MM.1S (cell line): ENCODE measurements around the gene NDST1.

Experiments
- DNase-seq: peaks from one replicate; pipeline ENCODE4 v3.0.0-alpha.2; 2015
- H2AFZ ChIP-seq: fragments of 300-600 bp; sonication (generic); 2 replicates; pipeline ENCODE4 v1.6.0; 2016; ENCODE audit warnings: antibody characterized with exemption, low read length
- H3F3A ChIP-seq: fragments of 300-600 bp; sonication (generic); 2 replicates; pipeline ENCODE4 v1.6.1; 2016; ENCODE audit warnings: mild to moderate bottlenecking, antibody characterized with exemption, low read length, moderate library complexity, mixed read lengths; ENCODE audit not compliant: insufficient read depth
- H3K27ac ChIP-seq: fragments of 300-600 bp; sonication (generic); 2 replicates; pipeline ENCODE4 v1.5.1; 2016; ENCODE audit warnings: mild to moderate bottlenecking, low read length
- H3K27me3 ChIP-seq: fragments of 300-600 bp; sonication (generic); replicated peaks from 2 replicates; pipeline ENCODE4 v1.6.0; 2016; ENCODE audit warnings: low read length; ENCODE audit not compliant: insufficient read depth
- H3K36me3 ChIP-seq: fragments of 300-600 bp; sonication (generic); replicated peaks from 2 replicates; pipeline ENCODE4 v1.6.1; 2016; ENCODE audit warnings: mild to moderate bottlenecking, low read length, mixed read lengths; ENCODE audit not compliant: insufficient read depth
- H3K4me1 ChIP-seq: fragments of 300-600 bp; sonication (generic); 2 replicates; pipeline ENCODE4 v1.6.1; 2016; ENCODE audit warnings: low read length, mixed read lengths
- H3K4me2 ChIP-seq: fragments of 300-600 bp; sonication (generic); 2 replicates; pipeline ENCODE4 v1.6.0; 2016; ENCODE audit warnings: low read depth, low read length
- H3K4me3 ChIP-seq: fragments of 300-600 bp; sonication (generic); 2 replicates; pipeline ENCODE4 v1.5.1; 2016; ENCODE audit warnings: low read length, mixed read lengths
- H3K79me2 ChIP-seq: fragments of 300-600 bp; sonication (generic); 2 replicates; pipeline ENCODE4 v1.6.1; 2016; ENCODE audit warnings: mixed run types, low read length, mixed read lengths
- H3K9ac ChIP-seq: fragments of 300-600 bp; sonication (generic); 2 replicates; pipeline ENCODE4 v1.6.1; 2016; ENCODE audit warnings: low read length, mixed read lengths
- H3K9me2 ChIP-seq: fragments of 300-600 bp; sonication (generic); replicated peaks from 2 replicates; pipeline ENCODE4 v1.6.1; 2016; ENCODE audit warnings: mild to moderate bottlenecking, low read length, mixed read lengths; ENCODE audit not compliant: insufficient read depth
- H3K9me3 ChIP-seq: fragments of 300-600 bp; sonication (generic); replicated peaks from 2 replicates; pipeline ENCODE4 v1.6.1; 2016; ENCODE audit warnings: mild to moderate bottlenecking, low read length, mixed read lengths; ENCODE audit not compliant: insufficient read depth
- H4K20me1 ChIP-seq: fragments of 300-600 bp; sonication (generic); 2 replicates; pipeline ENCODE4 v1.6.1; 2016; ENCODE audit warnings: mild to moderate bottlenecking, low read length, moderate library complexity, mixed read lengths; ENCODE audit not compliant: insufficient read depth
- EZH2 ChIP-seq: fragments of 300-600 bp; sonication (generic); optimal IDR thresholded peaks from 2 replicates; pipeline ENCODE3; 2017; ENCODE audit warnings: low read depth, mild to moderate bottlenecking, antibody characterized with exemption, low read length, mixed read lengths
- EZH2phosphoT487 ChIP-seq: fragments of 300-600 bp; sonication (generic); IDR thresholded peaks from 2 replicates; pipeline ENCODE4 v1.6.1; 2018; ENCODE audit warnings: antibody characterized with exemption, low read length
- TF ChIP-seq, protein P1 (sequence below): fragments of 300-600 bp; sonication (generic); IDR thresholded peaks from 2 replicates; pipeline ENCODE4 v1.5.1; 2016; ENCODE audit warnings: antibody characterized with exemption, low read length, mixed read lengths

The NDST1 gene

DNA sequence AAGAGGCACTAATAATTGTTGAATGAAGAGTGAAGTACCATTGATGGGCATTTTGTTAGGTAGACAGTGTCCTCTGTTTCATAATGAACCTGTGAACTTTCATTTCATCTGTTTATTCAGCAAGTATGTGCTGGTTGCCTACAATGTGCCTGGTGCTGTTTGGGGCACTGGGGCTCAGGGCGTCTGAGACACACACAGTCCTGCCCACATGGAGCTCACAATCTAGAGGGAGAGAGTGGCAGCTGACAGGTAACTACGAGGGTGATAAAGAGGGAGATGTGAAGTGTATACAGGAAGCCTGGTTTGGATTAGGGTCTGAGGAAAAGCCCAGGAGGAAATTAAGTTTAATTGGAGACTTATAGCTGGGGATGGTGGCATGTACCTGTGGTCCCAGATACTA lies 28.5 kb upstream of the NDST1 start:
- Histone ChIP-seq H3K27me3 (no peaks in the 10 kb centered on the region), H3K4me3 (no peak overlapping the region), H3K4me2 (no peak overlapping the region), H3K9me2 (no peaks in the 10 kb centered on the region), H3K36me3 (no peaks in the 10 kb centered on the region), H3F3A (peaks cover 22% of the 10 kb centered on the region), H3K27ac (no peak overlapping the region; the same call in 1 of the 2 replicates), H3K79me2 (no peaks in the 10 kb centered on the region), H3K9me3 (no peaks in the 10 kb centered on the region), H4K20me1 (no peaks in the 10 kb centered on the region), H3K4me1 (peaks cover 33% of the 10 kb centered on the region), H2AFZ (no peak overlapping the region), H3K9ac (no peak overlapping the region)
- no peak for TF ChIP-seq EZH2phosphoT487
- TF ChIP-seq, protein P1, sequence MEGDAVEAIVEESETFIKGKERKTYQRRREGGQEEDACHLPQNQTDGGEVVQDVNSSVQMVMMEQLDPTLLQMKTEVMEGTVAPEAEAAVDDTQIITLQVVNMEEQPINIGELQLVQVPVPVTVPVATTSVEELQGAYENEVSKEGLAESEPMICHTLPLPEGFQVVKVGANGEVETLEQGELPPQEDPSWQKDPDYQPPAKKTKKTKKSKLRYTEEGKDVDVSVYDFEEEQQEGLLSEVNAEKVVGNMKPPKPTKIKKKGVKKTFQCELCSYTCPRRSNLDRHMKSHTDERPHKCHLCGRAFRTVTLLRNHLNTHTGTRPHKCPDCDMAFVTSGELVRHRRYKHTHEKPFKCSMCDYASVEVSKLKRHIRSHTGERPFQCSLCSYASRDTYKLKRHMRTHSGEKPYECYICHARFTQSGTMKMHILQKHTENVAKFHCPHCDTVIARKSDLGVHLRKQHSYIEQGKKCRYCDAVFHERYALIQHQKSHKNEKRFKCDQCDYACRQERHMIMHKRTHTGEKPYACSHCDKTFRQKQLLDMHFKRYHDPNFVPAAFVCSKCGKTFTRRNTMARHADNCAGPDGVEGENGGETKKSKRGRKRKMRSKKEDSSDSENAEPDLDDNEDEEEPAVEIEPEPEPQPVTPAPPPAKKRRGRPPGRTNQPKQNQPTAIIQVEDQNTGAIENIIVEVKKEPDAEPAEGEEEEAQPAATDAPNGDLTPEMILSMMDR = no peak
- no peak for TF ChIP-seq EZH2
- no peak for DNase-seq

DNA sequence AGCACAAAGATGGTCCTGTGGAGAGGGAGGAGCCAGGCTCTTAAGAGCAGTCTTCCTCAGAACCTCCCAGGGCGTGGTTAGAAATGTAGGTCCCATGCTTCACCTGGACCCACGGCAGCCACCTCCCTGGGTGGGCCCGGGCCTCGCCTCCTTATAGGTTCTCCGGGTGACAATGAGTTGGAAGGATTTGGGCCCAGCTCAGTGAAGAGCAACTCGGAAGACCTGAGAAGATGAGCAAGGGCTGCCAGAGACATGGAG lies 26.3 kb upstream of the NDST1 start:
- Histone ChIP-seq H3K9me2 (no peaks in the 10 kb centered on the region), H3K36me3 (no peaks in the 10 kb centered on the region), H3K9ac (no peak overlapping the region), H3K79me2 (peaks cover 2% of the 10 kb centered on the region), H3K4me1 (peaks cover 29% of the 10 kb centered on the region), H3K9me3 (no peaks in the 10 kb centered on the region), H3K27me3 (no peaks in the 10 kb centered on the region), H3K4me2 (no peak overlapping the region), H3K4me3 (no peak overlapping the region), H3F3A (peaks cover 19% of the 10 kb centered on the region), H2AFZ (no peak overlapping the region), H4K20me1 (no peaks in the 10 kb centered on the region), H3K27ac (no peak overlapping the region)
- no peak for TF ChIP-seq EZH2
- TF ChIP-seq, protein P1 = no peak
- TF ChIP-seq EZH2phosphoT487 = no peak
- no peak for DNase-seq

DNA sequence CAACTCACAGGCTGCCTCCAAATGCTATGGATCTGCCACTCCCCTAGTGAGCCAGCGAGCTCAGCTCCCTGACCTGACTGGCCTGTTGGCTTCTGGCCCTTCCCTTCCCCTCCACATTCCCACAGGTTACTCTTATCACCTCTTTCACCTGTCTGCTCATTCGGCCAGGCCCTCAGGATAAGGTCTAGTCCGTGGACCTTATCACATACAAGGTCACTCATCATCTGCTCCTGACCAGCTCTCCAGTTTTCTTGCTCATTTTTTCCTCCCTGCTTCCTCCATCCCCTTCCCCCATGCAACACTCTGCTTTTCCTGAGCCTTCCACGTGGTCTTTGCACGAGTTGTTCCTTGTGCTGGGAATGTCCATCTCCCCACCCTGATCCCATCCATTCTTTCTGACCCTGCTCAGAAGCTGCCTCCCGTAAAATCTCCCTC lies 25.9 kb upstream of the NDST1 start:
- no peaks in the 10 kb centered on the region for H4K20me1 ChIP-seq
- no peak overlapping the region for H3K4me3 ChIP-seq
- H3K4me2 ChIP-seq = no peak overlapping the region
- H3K27ac ChIP-seq = no peak overlapping the region
- peaks cover 18% of the 10 kb centered on the region for H3F3A ChIP-seq
- H3K9ac ChIP-seq = no peak overlapping the region
- no peak overlapping the region for H2AFZ ChIP-seq
- H3K79me2 ChIP-seq = peaks cover 5% of the 10 kb centered on the region
- no peaks in the 10 kb centered on the region for H3K36me3 ChIP-seq
- TF ChIP-seq EZH2 (no peak), EZH2phosphoT487 (no peak)
- TF ChIP-seq, protein P1 = no peak
- H3K4me1 ChIP-seq = peaks cover 25% of the 10 kb centered on the region
- no peaks in the 10 kb centered on the region for H3K27me3 ChIP-seq
- no peaks in the 10 kb centered on the region for H3K9me3 ChIP-seq
- H3K9me2 ChIP-seq = no peaks in the 10 kb centered on the region
- DNase-seq = no peak
